IMR-90 (cell line): Measurements from ENCODE around the gene XRN1. TPM values are rescaled to one million over a fixed set of nuclear protein-coding genes. Genes with fewer than 3 reads are reported as not detected.

Source experiments
- ATAC-seq: fragments of 200-7000 bp; cut with Tn5 transposase; 2 replicates; pipeline ENCODE4 v1.9.1; 2020; ENCODE audit warnings: low read depth, mild to moderate bottlenecking, moderate library complexity
- BruUV-seq: library from RNA; stranded (reverse); fragments of 400-500 nt; replicated peaks from 2 replicates; lab custom pipeline; 2021; lab: Mats Ljungman, UMichigan
- CTCF ChIA-PET: fragments of 300-600 bp; formaldehyde crosslinking; extraction: SDS; loops from one replicate; lab custom pipeline; 2021; ENCODE audit warnings: antibody characterized with exemption; lab: Yijun Ruan, JAX
- POLR2A ChIA-PET: fragments of 300-600 bp; sonication (Branson Sonifier 250); formaldehyde crosslinking; loops from one replicate; lab custom pipeline; 2022; ENCODE audit warnings: antibody characterized with exemption; ENCODE audit not compliant: unreplicated experiment; lab: Charles Lee
- DNase-seq: peaks from one replicate; pipeline ENCODE4 v3.0.0; 2013
- H2AFZ ChIP-seq: replicated peaks from 2 replicates; pipeline ENCODE3; 2013; ENCODE audit warnings: low read length, mild to moderate bottlenecking; ENCODE audit not compliant: poor library complexity
- H2AK5ac ChIP-seq: 2 replicates; pipeline ENCODE4 v1.6.1; 2013; ENCODE audit warnings: low read depth, low read length, inconsistent platforms
- H2AK9ac ChIP-seq: replicated peaks from 2 replicates; pipeline ENCODE3; 2013; ENCODE audit warnings: mild to moderate bottlenecking, low read depth, low read length, moderate library complexity; ENCODE audit not compliant: poor library complexity
- H2BK120ac ChIP-seq: 2 replicates; pipeline ENCODE4 v1.6.1; 2013; ENCODE audit warnings: low read depth, low read length, inconsistent platforms
- H2BK15ac ChIP-seq: 3 replicates; pipeline ENCODE4 v1.6.1; 2013; ENCODE audit warnings: low read depth, low read length, inconsistent platforms
- H2BK20ac ChIP-seq: 2 replicates; pipeline ENCODE4 v1.6.1; 2013; ENCODE audit warnings: low read depth, mild to moderate bottlenecking, inconsistent platforms, low read length, moderate library complexity
- H2BK5ac ChIP-seq: 2 replicates; pipeline ENCODE4 v1.6.1; 2013; ENCODE audit warnings: mild to moderate bottlenecking, low read depth, low read length, inconsistent platforms; ENCODE audit not compliant: poor library complexity, severe bottlenecking
- H3K14ac ChIP-seq: replicated peaks from 2 replicates; pipeline ENCODE4 v1.6.1; 2013; ENCODE audit warnings: low read depth, low read length, inconsistent platforms
- H3K18ac ChIP-seq: 2 replicates; pipeline ENCODE4 v1.6.1; 2013; ENCODE audit warnings: low read depth, low read length, control low read depth
- H3K23ac ChIP-seq: 2 replicates; pipeline ENCODE4 v1.6.1; 2013; ENCODE audit warnings: low read depth, low read length, inconsistent platforms
- H3K27ac ChIP-seq: 2 replicates; pipeline ENCODE4 v1.5.1; 2013; ENCODE audit warnings: mild to moderate bottlenecking, control low read depth, low read length; ENCODE audit not compliant: insufficient read depth
- H3K27me3 ChIP-seq: 2 replicates; pipeline ENCODE4 v1.6.1; 2013; ENCODE audit warnings: low read length; ENCODE audit not compliant: control insufficient read depth, insufficient read depth
- H3K36me3 ChIP-seq: 2 replicates; pipeline ENCODE4 v1.6.1; 2013; ENCODE audit warnings: low read length, mixed read lengths; ENCODE audit not compliant: control insufficient read depth, insufficient read depth
- H3K4ac ChIP-seq: 2 replicates; pipeline ENCODE4 v1.6.1; 2013; ENCODE audit warnings: low read depth, low read length, inconsistent platforms
- H3K4me1 ChIP-seq: 2 replicates; pipeline ENCODE4 v1.6.1; 2013; ENCODE audit warnings: low read length, mixed read lengths; ENCODE audit not compliant: control insufficient read depth, insufficient read depth
- H3K4me2 ChIP-seq: 2 replicates; pipeline ENCODE4 v1.6.1; 2013; ENCODE audit warnings: low read depth, mild to moderate bottlenecking, control low read depth, low read length, moderate library complexity
- H3K4me3 ChIP-seq: 2 replicates; pipeline ENCODE4 v1.5.1; 2013; ENCODE audit warnings: low read depth, mild to moderate bottlenecking, control low read depth, low read length, moderate library complexity; ENCODE audit not compliant: insufficient read depth
- H3K56ac ChIP-seq: 2 replicates; pipeline ENCODE4 v1.6.1; 2013; ENCODE audit warnings: low read length, inconsistent platforms; ENCODE audit not compliant: insufficient read depth; ENCODE audit errors: extremely low read depth
- H3K79me1 ChIP-seq, 2 experiments: 2 replicates each; pipeline ENCODE4 v1.6.1; 2013; ENCODE audit warnings: low read length in 2 of 2, inconsistent platforms in 1 of 2, low read depth in 1 of 2
- H3K9ac ChIP-seq: 2 replicates; pipeline ENCODE4 v1.6.1; 2013; ENCODE audit warnings: low read depth, low read length, control low read depth
- H3K9me1 ChIP-seq: 2 replicates; pipeline ENCODE4 v1.6.1; 2013; ENCODE audit warnings: low read length, inconsistent platforms; ENCODE audit not compliant: insufficient read depth
- H3K9me3 ChIP-seq: 2 replicates; pipeline ENCODE4 v1.6.1; 2013; ENCODE audit warnings: low read length; ENCODE audit not compliant: control insufficient read depth, insufficient read depth
- H4K20me1 ChIP-seq: 2 replicates; pipeline ENCODE4 v1.6.1; 2013; ENCODE audit warnings: low read length, inconsistent platforms; ENCODE audit not compliant: insufficient read depth
- H4K5ac ChIP-seq: 2 replicates; pipeline ENCODE4 v1.6.1; 2013; ENCODE audit warnings: mild to moderate bottlenecking, low read depth, low read length, control low read depth
- H4K8ac ChIP-seq, 2 experiments: 2 replicates each; pipeline ENCODE4 v1.6.1; 2013; ENCODE audit warnings: low read depth in 2 of 2, low read length in 2 of 2, control low read depth in 1 of 2, inconsistent platforms in 1 of 2
- H4K91ac ChIP-seq: 2 replicates; pipeline ENCODE4 v1.6.1; 2013; ENCODE audit warnings: low read depth, low read length, inconsistent platforms; ENCODE audit not compliant: insufficient read depth
- CEBPB ChIP-seq: IDR thresholded peaks from 2 replicates; pipeline ENCODE4 v1.6.1; 2012; ENCODE audit warnings: low read depth, low read length, improper control_type of control experiment
- CHD1 ChIP-seq: IDR thresholded peaks from 2 replicates; pipeline ENCODE4 v1.6.1; 2012; ENCODE audit warnings: low read depth, low read length, improper control_type of control experiment
- FOS ChIP-seq: fragments of 150-350 bp; IDR thresholded peaks from 2 replicates; pipeline ENCODE4 v1.6.1; 2016; ENCODE audit warnings: low read depth, low read length
- MAFK ChIP-seq: IDR thresholded peaks from 2 replicates; pipeline ENCODE4 v1.6.1; 2012; ENCODE audit warnings: low read depth, low read length, improper control_type of control experiment
- MAZ ChIP-seq: IDR thresholded peaks from 2 replicates; pipeline ENCODE4 v1.6.1; 2012; ENCODE audit warnings: low read depth, mild to moderate bottlenecking, low read length, improper control_type of control experiment, moderate library complexity, borderline replicate concordance
- MXI1 ChIP-seq: IDR thresholded peaks from 2 replicates; pipeline ENCODE4 v1.6.1; 2012; ENCODE audit warnings: low read depth, mild to moderate bottlenecking, low read length, moderate library complexity, borderline replicate concordance
- NFE2L2 ChIP-seq: fragments of 150-350 bp; IDR thresholded peaks from 2 replicates; pipeline ENCODE4 v1.6.1; 2016; ENCODE audit warnings: low read depth, mild to moderate bottlenecking, low read length
- RAD21 ChIP-seq: IDR thresholded peaks from 2 replicates; pipeline ENCODE4 v1.6.1; 2012; ENCODE audit warnings: low read length, improper control_type of control experiment
- RCOR1 ChIP-seq: IDR thresholded peaks from 2 replicates; pipeline ENCODE4 v1.6.1; 2012; ENCODE audit warnings: mild to moderate bottlenecking, low read length, improper control_type of control experiment; ENCODE audit not compliant: insufficient replicate concordance
- RFX5 ChIP-seq: IDR thresholded peaks from 2 replicates; pipeline ENCODE4 v1.8.0; 2012; ENCODE audit warnings: low read depth, mild to moderate bottlenecking, low read length, moderate library complexity
- SMC3 ChIP-seq: fragments of 150-350 bp; IDR thresholded peaks from 2 replicates; pipeline ENCODE4 v1.6.1; 2016; ENCODE audit warnings: low read depth, mild to moderate bottlenecking, antibody characterized with exemption, low read length, moderate library complexity
- WGBS, 2 experiments: methylation state at CpG; one replicate each; pipeline versions ENCODE4 v1.1.5 to v1.1.7; 2013; ENCODE audit warnings: missing lambda C conversion rate in 2 of 2; ENCODE audit not compliant: insufficient read length in 1 of 2; ENCODE audit errors: extremely low coverage in 2 of 2; 5-methylcytosine and 5-hydroxymethylcytosine counted together
- dilution Hi-C: fragments of 300-500 bp; cut with HindIII; formaldehyde crosslinking; loops from one replicate; pipeline ENCODE4 v1.14.3; 2018; ENCODE audit warnings: low sequenced_read_pairs; ENCODE audit not compliant: unreplicated experiment
- in situ Hi-C: fragments of 300-500 bp; cut with MboI; formaldehyde crosslinking; loops from 3 replicates; pipeline ENCODE4 v1.14.3; 2019; ENCODE audit warnings: low sequenced_read_pairs, inconsistent platforms, mixed read lengths
- intact Hi-C: fragments of 100-400 bp; cut with micrococcal nuclease; formaldehyde crosslinking; loops from 2 replicates; pipeline ENCODE4 v1.10.0; 2022
- polyA plus RNA-seq, 3 experiments: library from polyadenylated mRNA; depleted of rRNA; stranded (reverse); fragments of >200 nt; gene quantifications; 2 replicates each; pipeline ENCODE4 v1.2.3, GENCODE V29; 2012; ENCODE audit warnings: low replicate concordance in 1 of 3
- total RNA-seq: library from RNA; depleted of rRNA; stranded (reverse); fragments of >200 nt; gene quantifications from 2 replicates; pipeline ENCODE4 v1.2.3, GENCODE V29; 2012
- TF ChIP-seq, protein P1 (sequence below): fragments of 150-350 bp; IDR thresholded peaks from 2 replicates; pipeline ENCODE4 v1.6.1; 2016; ENCODE audit warnings: low read depth, mild to moderate bottlenecking, low read length, moderate library complexity, borderline replicate concordance
- TF ChIP-seq, protein P2 (sequence below): conservative IDR thresholded peaks from 2 replicates; pipeline ENCODE4 v1.5.1; 2012; ENCODE audit warnings: mild to moderate bottlenecking, low read depth, low read length, improper control_type of control experiment

Gene XRN1
- total and polyA plus RNA-seq, 2 of the 4 experiments (the other 2 are of a cell fraction): 6.0 to 21.5 TPM

DNA sequence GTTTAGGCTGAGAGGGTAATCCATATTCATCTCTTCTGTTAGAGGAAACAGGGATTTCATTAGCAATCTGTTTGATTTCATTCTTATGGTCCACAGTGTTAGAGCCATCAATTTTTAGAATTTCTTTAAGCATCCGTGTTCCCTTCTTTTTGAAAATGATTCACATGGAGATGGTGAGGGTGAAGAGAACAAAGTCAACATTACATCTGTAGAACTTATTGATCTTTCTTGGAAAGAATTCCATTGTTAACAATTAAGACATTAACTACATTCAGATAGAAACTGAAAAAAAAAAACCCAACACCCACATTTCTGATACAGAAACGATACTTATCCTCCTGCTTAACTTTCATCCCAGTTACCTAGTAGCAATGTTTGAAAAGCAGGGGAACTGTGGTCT, 115.4 kb downstream of the XRN1 start:
- H3K36me3 ChIP-seq: peaks cover 14% of the 10 kb centered on the region
- H2BK20ac ChIP-seq: no peak overlapping the region
- no peaks in the 10 kb centered on the region for H3K9me1 ChIP-seq
- no peaks in the 10 kb centered on the region for H4K20me1 ChIP-seq
- H4K5ac ChIP-seq: no peak overlapping the region
- H2AK5ac ChIP-seq: no peak overlapping the region
- H3K27me3 ChIP-seq: no peaks in the 10 kb centered on the region
- no peak overlapping the region for H3K4me2 ChIP-seq
- H3K14ac ChIP-seq: no peak overlapping the region
- no peak overlapping the region for H3K4me3 ChIP-seq
- H3K56ac ChIP-seq: no peak overlapping the region
- H2AFZ ChIP-seq: no peak overlapping the region
- no peak overlapping the region for H4K91ac ChIP-seq
- H3K79me1 ChIP-seq: no peaks in the 10 kb centered on the region; a peak in 1 of 4 replicates
- no CpG with 5 or more reads among the region's 2 CpGs for WGBS, 2 experiments
- CTCF ChIA-PET: no interaction called here
- H3K9ac ChIP-seq: no peak overlapping the region
- no peak overlapping the region for H3K18ac ChIP-seq
- H3K4ac ChIP-seq: no peak overlapping the region
- no peak overlapping the region for H2BK5ac ChIP-seq
- H4K8ac ChIP-seq: no peak overlapping the region
- H2AK9ac ChIP-seq: no peak overlapping the region
- no peak overlapping the region for H3K23ac ChIP-seq
- DNase-seq: no peak
- intact Hi-C loops (no loop called here), dilution Hi-C loops (no loop called here), in situ Hi-C loops (no loop called here)
- no peak overlapping the region for H2BK120ac ChIP-seq
- BruUV-seq: no TSS peak
- H3K27ac ChIP-seq: no peak overlapping the region
- ATAC-seq: no peak
- H3K9me3 ChIP-seq: no peaks in the 10 kb centered on the region
- H2BK15ac ChIP-seq: no peak overlapping the region
- TF ChIP-seq MAZ (no peak), RAD21 (no peak), MAFK (no peak), CHD1 (no peak), SMC3 (no peak), MXI1 (no peak), RFX5 (no peak), NFE2L2 (no peak), CEBPB (no peak), RCOR1 (no peak), FOS (no peak)
- TF ChIP-seq, protein P1, sequence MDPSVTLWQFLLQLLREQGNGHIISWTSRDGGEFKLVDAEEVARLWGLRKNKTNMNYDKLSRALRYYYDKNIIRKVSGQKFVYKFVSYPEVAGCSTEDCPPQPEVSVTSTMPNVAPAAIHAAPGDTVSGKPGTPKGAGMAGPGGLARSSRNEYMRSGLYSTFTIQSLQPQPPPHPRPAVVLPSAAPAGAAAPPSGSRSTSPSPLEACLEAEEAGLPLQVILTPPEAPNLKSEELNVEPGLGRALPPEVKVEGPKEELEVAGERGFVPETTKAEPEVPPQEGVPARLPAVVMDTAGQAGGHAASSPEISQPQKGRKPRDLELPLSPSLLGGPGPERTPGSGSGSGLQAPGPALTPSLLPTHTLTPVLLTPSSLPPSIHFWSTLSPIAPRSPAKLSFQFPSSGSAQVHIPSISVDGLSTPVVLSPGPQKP: no peak
- TF ChIP-seq, protein P2, sequence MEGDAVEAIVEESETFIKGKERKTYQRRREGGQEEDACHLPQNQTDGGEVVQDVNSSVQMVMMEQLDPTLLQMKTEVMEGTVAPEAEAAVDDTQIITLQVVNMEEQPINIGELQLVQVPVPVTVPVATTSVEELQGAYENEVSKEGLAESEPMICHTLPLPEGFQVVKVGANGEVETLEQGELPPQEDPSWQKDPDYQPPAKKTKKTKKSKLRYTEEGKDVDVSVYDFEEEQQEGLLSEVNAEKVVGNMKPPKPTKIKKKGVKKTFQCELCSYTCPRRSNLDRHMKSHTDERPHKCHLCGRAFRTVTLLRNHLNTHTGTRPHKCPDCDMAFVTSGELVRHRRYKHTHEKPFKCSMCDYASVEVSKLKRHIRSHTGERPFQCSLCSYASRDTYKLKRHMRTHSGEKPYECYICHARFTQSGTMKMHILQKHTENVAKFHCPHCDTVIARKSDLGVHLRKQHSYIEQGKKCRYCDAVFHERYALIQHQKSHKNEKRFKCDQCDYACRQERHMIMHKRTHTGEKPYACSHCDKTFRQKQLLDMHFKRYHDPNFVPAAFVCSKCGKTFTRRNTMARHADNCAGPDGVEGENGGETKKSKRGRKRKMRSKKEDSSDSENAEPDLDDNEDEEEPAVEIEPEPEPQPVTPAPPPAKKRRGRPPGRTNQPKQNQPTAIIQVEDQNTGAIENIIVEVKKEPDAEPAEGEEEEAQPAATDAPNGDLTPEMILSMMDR: no peak
- no peaks in the 10 kb centered on the region for H3K4me1 ChIP-seq
- POLR2A ChIA-PET: no interaction called here
